ENCODE results near the gene SHISA9. TPM values are rescaled to one million over a fixed set of nuclear protein-coding genes. Genes with fewer than 3 reads are reported as not detected.

SHISA9 gene
- total and polyA plus RNA-seq, 4 donors: under 0.01 to 0.46 (median 0.07) TPM

DNA sequence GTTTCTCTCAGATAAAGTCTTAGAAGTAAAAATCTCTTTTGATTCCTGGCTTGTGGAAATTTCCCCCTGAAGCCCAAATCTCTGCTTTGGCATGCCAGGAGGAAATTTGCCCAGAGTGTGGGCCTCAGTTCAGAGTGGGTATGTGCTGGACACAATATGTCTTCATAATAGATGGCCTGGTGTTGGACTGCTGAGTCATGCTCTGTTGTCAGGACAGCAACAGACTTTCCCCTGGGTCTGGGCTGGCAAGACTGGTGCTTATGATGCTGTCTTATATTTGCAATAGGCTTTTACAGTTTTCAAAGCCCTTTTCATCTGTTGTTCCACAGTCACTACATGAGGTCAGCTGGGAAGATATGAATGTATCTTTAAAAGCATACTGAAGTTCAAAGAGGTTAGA, 57.0 kb downstream of the SHISA9 start:
- Histone ChIP-seq H3K9ac (ENCODE audit: insufficient read depth in 1 of 2, low read length in 2 of 2) (no peak overlapping the region), H3K9me3 (ENCODE audit: control insufficient read depth in 4 of 4, insufficient read depth in 3 of 4, low read length in 3 of 4) (peaks cover 0 to 12% (median 0%) of the 10 kb centered on the region in 4 donors), H3K36me3 (ENCODE audit: control insufficient read depth in 4 of 4, insufficient read depth in 4 of 4, low read length in 4 of 4) (no peaks in the 10 kb centered on the region), H3K4me1 (ENCODE audit: control insufficient read depth in 5 of 5, insufficient read depth in 5 of 5, low read length in 5 of 5) (no peaks in the 10 kb centered on the region), H3K27me3 (ENCODE audit: control insufficient read depth in 3 of 3, insufficient read depth in 3 of 3, low read length in 2 of 3) (no peaks in the 10 kb centered on the region), H3K27ac (ENCODE audit: low read depth in 1 of 2, low read length in 1 of 2) (no peak overlapping the region), H3K4me3 (no peak overlapping the region)
- ATAC-seq (ENCODE audit: insufficient read depth, low FRiP score) (no peak), DNase-seq (no peak)
- TF ChIP-seq, protein P1, sequence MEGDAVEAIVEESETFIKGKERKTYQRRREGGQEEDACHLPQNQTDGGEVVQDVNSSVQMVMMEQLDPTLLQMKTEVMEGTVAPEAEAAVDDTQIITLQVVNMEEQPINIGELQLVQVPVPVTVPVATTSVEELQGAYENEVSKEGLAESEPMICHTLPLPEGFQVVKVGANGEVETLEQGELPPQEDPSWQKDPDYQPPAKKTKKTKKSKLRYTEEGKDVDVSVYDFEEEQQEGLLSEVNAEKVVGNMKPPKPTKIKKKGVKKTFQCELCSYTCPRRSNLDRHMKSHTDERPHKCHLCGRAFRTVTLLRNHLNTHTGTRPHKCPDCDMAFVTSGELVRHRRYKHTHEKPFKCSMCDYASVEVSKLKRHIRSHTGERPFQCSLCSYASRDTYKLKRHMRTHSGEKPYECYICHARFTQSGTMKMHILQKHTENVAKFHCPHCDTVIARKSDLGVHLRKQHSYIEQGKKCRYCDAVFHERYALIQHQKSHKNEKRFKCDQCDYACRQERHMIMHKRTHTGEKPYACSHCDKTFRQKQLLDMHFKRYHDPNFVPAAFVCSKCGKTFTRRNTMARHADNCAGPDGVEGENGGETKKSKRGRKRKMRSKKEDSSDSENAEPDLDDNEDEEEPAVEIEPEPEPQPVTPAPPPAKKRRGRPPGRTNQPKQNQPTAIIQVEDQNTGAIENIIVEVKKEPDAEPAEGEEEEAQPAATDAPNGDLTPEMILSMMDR (IDR thresholded peaks at IDR 0.05; ENCODE audit: control extremely low read depth, extremely low read depth): no peak

DNA sequence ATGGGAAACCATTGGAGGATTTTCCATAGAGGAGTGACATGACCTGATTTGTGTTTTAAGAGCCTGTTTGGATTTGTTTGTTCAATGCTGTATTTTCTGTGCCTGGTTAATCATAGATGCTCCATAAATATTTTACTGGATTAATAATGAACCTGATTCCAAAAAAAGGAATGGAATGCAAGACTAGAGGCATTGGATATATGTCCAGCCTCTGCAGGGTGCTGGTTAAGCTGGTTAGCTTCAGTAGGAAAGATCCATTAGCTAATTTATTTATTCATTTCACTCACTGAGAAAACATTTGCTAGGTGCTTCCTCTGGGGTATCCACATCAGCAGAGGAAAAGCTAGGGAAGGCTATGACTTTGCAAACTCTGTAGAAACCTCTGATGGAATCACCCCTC, 57.7 kb downstream of the SHISA9 start:
- Histone ChIP-seq H3K27me3 (ENCODE audit: control insufficient read depth in 3 of 3, insufficient read depth in 3 of 3, low read length in 2 of 3) (no peaks in the 10 kb centered on the region), H3K36me3 (ENCODE audit: control insufficient read depth in 4 of 4, insufficient read depth in 4 of 4, low read length in 4 of 4) (no peaks in the 10 kb centered on the region), H3K9ac (ENCODE audit: insufficient read depth in 1 of 2, low read length in 2 of 2) (no peak overlapping the region), H3K4me3 (no peak overlapping the region), H3K9me3 (ENCODE audit: control insufficient read depth in 4 of 4, insufficient read depth in 3 of 4, low read length in 3 of 4) (peaks cover 0 to 12% (median 0%) of the 10 kb centered on the region in 4 donors), H3K27ac (ENCODE audit: low read depth in 1 of 2, low read length in 1 of 2) (no peak overlapping the region), H3K4me1 (ENCODE audit: control insufficient read depth in 5 of 5, insufficient read depth in 5 of 5, low read length in 5 of 5) (no peaks in the 10 kb centered on the region)
- ATAC-seq (ENCODE audit: insufficient read depth, low FRiP score) (no peak), DNase-seq (no peak)
- TF ChIP-seq, protein P1 (IDR thresholded peaks at IDR 0.05; ENCODE audit: control extremely low read depth, extremely low read depth): no peak

DNA sequence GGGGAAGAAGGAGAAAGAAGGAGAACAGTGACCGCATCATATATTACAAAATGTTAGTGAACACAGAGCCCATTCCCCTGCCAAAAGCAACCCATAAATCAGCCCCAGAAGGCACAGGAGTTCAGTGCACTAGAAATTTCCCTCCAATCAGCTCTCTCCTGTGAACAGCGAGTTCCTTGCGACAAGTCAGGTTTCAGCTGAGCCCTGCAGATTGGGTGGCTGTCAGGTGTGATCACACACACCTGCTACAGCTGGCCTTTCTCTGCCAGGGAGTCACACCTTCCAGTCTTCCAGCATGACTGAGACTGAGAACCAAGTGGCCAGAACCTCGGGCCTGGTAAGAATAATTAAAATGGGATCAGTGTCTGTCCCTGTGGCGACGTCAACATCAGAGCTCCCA, 60.2 kb downstream of the SHISA9 start:
- Histone ChIP-seq H3K4me3 (no peak overlapping the region), H3K27me3 (ENCODE audit: control insufficient read depth in 3 of 3, insufficient read depth in 3 of 3, low read length in 2 of 3) (no peaks in the 10 kb centered on the region), H3K36me3 (ENCODE audit: control insufficient read depth in 4 of 4, insufficient read depth in 4 of 4, low read length in 4 of 4) (no peaks in the 10 kb centered on the region), H3K9ac (ENCODE audit: insufficient read depth in 1 of 2, low read length in 2 of 2) (no peak overlapping the region), H3K9me3 (ENCODE audit: control insufficient read depth in 4 of 4, insufficient read depth in 3 of 4, low read length in 3 of 4) (peaks cover 0 to 12% (median 0%) of the 10 kb centered on the region in 4 donors), H3K4me1 (ENCODE audit: control insufficient read depth in 5 of 5, insufficient read depth in 5 of 5, low read length in 5 of 5) (no peaks in the 10 kb centered on the region), H3K27ac (ENCODE audit: low read depth in 1 of 2, low read length in 1 of 2) (no peak overlapping the region)
- no peak for DNase-seq
- no peak for ATAC-seq (ENCODE audit: insufficient read depth, low FRiP score)
- TF ChIP-seq, protein P1 (IDR thresholded peaks at IDR 0.05; ENCODE audit: control extremely low read depth, extremely low read depth): no peak
- 73 to 91% methylated on average over 6 of the region's 6 CpGs for WGBS, 2 donors

DNA sequence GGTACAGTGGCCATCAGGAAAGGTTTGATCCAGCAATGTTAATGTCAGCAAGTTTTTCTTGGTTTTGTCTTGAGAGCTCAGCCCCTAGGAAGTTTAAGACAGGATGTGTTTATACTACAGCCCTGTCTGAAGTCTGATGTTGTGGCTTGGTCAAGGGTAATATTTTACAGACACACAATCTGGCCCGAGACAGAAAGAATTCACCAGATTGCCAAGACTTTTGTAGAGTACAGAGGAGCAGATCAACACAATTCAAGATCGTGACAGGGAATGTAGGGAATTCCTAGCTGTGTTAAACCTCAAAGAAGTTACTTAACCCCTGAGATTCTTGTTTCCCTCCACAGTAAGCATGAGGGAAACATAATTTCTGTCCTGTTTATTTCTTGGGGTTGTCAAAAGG, 63.1 kb downstream of the SHISA9 start:
- H3K36me3 ChIP-seq (ENCODE audit: control insufficient read depth in 4 of 4, insufficient read depth in 4 of 4, low read length in 4 of 4): no peaks in the 10 kb centered on the region

More for the DNA sequence above, 63.1 kb downstream of the SHISA9 start:
- DNase-seq: no peak
- TF ChIP-seq, protein P1 (IDR thresholded peaks at IDR 0.05; ENCODE audit: control extremely low read depth, extremely low read depth): no peak
- H3K9me3 ChIP-seq (ENCODE audit: control insufficient read depth in 4 of 4, insufficient read depth in 3 of 4, low read length in 3 of 4): peaks cover 0 to 10% (median 0%) of the 10 kb centered on the region in 4 donors
- ATAC-seq (ENCODE audit: insufficient read depth, low FRiP score): no peak
- no peaks in the 10 kb centered on the region for H3K4me1 ChIP-seq (ENCODE audit: control insufficient read depth in 5 of 5, insufficient read depth in 5 of 5, low read length in 5 of 5)
- no peak overlapping the region for H3K4me3 ChIP-seq
- H3K27me3 ChIP-seq (ENCODE audit: control insufficient read depth in 3 of 3, insufficient read depth in 3 of 3, low read length in 2 of 3): no peaks in the 10 kb centered on the region
- WGBS, 2 donors: 44 to 65% methylated on average over 2 of the region's 2 CpGs
- H3K9ac ChIP-seq (ENCODE audit: insufficient read depth in 1 of 2, low read length in 2 of 2): no peak overlapping the region
- H3K27ac ChIP-seq (ENCODE audit: low read depth in 1 of 2, low read length in 1 of 2): no peak overlapping the region
